ENCODE measurements around the gene SEC24A. TPM values are rescaled to one million over a fixed set of nuclear protein-coding genes. Genes with fewer than 3 reads are reported as not detected.

Gene SEC24A
- total and polyA plus RNA-seq, 4 experiments from 2014 or later, result 7.5 to 16.6 (median 12.3) TPM

DNA sequence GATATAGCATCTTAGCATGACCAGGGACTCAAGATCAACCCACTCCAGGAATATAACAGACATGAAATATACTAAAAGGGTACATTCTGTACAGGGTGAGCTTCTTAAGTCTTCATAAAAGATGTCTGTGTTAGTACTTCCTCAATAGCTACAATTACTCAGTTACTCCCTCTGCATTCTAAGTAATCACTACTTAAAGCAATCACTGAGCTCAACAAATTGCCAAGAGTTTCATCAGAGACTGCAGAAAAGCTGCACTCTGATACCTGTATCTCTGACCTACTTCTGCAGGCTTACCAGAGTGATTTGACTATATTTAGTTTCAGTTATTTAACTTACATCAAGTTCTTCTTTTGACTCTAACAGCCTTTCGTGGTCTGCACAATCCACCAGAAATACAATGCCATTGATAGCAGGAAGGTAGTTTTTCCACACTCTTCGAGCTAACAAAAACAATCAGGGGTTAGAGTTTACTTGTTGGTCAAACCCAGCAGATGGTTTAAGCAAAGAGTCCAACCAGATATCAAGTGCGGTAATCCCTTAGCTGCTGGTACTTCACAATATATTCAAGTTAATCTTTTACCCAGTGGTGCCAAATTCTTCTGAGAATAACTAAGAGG is 39.2 kb upstream of the SEC24A start:
- Histone ChIP-seq H3K36me3 (ENCODE audit: insufficient read depth, low read length) (peaks cover 51% of the 10 kb centered on the region), H3K4me3 (ENCODE audit: low read length in 2 of 2) (no peak overlapping the region), H3K4me1 (ENCODE audit: insufficient read depth, low read length) (peaks cover 10% of the 10 kb centered on the region), H3K9me3 (ENCODE audit: control insufficient read depth in 1 of 2, low read length in 2 of 2) (no peaks in the 10 kb centered on the region), H3K27me3 (ENCODE audit: insufficient read depth, low read length) (no peaks in the 10 kb centered on the region), H3K27ac (ENCODE audit: low read depth, low read length) (no peak overlapping the region)
- ChIA-PET CTCF (ENCODE audit: partially characterized antibody) (interaction anchor here (1.0 to 1.8 kb wide), 4 partner anchors 11 to 307 kb away, joined by 3 to 15 read pairs (median 3); no protein-coding TSS in a partner anchor), POLR2A (ENCODE audit: partially characterized antibody) (no interaction called here)
- H3K36me3 Mint-ChIP-seq, result peaks cover 72 to 84% of the 10 kb centered on the region in 2 donors
- no peaks in the 10 kb centered on the region for H3K27me3 Mint-ChIP-seq
- no peaks in the 10 kb centered on the region for H3K9me3 Mint-ChIP-seq
- H3K4me3 Mint-ChIP-seq, result peak overlapping the region in 1 of 8 donors; percentile 20
- no peak for DNase-seq
- H3K4me1 Mint-ChIP-seq, result peaks cover 12 to 18% (median 14%) of the 10 kb centered on the region in 4 donors
- peak overlapping the region; percentile 48 to 87 (median 61) for H3K27ac Mint-ChIP-seq
- intact Hi-C loops (cut with micrococcal nuclease), result no loop called here

GRCh38 chr5:134610725-134611124 is 37.9 kb upstream of the SEC24A start:
- peaks cover 67 to 75% of the 10 kb centered on the region in 2 donors for H3K36me3 Mint-ChIP-seq
- H3K27me3 ChIP-seq (ENCODE audit: insufficient read depth, low read length), result no peaks in the 10 kb centered on the region
- intact Hi-C loops (cut with micrococcal nuclease), result no loop called here
- DNase-seq, result no peak
- H3K27me3 Mint-ChIP-seq, result no peaks in the 10 kb centered on the region
- H3K4me1 Mint-ChIP-seq, result peaks cover 11 to 15% (median 13%) of the 10 kb centered on the region in 4 donors
- no peak overlapping the region for H3K27ac ChIP-seq (ENCODE audit: low read depth, low read length)
- no peaks in the 10 kb centered on the region for H3K9me3 Mint-ChIP-seq
- peaks cover 10% of the 10 kb centered on the region for H3K4me1 ChIP-seq (ENCODE audit: insufficient read depth, low read length)
- H3K4me3 Mint-ChIP-seq, result no peak overlapping the region
- H3K9me3 ChIP-seq (ENCODE audit: control insufficient read depth in 1 of 2, low read length in 2 of 2), result no peaks in the 10 kb centered on the region
- ChIA-PET CTCF (ENCODE audit: partially characterized antibody) (interaction anchor here (0.8 to 1.2 kb wide), 2 partner anchors 24 to 307 kb away, joined by 3 read pairs; no protein-coding TSS in a partner anchor), POLR2A (ENCODE audit: partially characterized antibody) (no interaction called here)
- peaks cover 51% of the 10 kb centered on the region for H3K36me3 ChIP-seq (ENCODE audit: insufficient read depth, low read length)
- peak overlapping the region in 1 of 7 donors; percentile 8 for H3K27ac Mint-ChIP-seq
- no peak overlapping the region for H3K4me3 ChIP-seq (ENCODE audit: low read length in 2 of 2)

DNA sequence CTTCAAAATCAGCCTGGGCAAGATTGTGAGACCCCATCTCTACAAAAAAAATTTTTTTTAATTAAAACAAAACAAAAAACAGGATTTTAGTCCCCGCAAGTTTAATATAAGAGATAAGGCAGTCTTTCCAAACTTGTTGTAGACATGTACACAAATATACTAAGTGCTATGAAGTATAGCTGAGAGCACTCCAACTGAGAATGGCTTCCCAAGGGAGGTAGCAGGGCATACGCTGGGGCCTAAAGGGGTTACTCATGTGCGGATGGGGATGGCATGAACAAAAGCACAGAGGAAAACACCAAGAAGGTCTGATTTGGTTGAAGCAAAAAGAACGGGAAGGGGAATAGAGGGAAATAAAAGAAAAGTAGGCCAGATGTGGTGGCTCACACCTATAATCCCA is 37.1 kb upstream of the SEC24A start:
- Histone ChIP-seq H3K27me3 (ENCODE audit: insufficient read depth, low read length) (no peaks in the 10 kb centered on the region), H3K4me1 (ENCODE audit: insufficient read depth, low read length) (peaks cover 10% of the 10 kb centered on the region), H3K36me3 (ENCODE audit: insufficient read depth, low read length) (peaks cover 45% of the 10 kb centered on the region), H3K27ac (ENCODE audit: low read depth, low read length) (no peak overlapping the region), H3K9me3 (ENCODE audit: control insufficient read depth in 1 of 2, low read length in 2 of 2) (no peaks in the 10 kb centered on the region), H3K4me3 (ENCODE audit: low read length in 2 of 2) (no peak overlapping the region)
- no peaks in the 10 kb centered on the region for H3K9me3 Mint-ChIP-seq
- ChIA-PET CTCF (ENCODE audit: partially characterized antibody) (no interaction called here), POLR2A (ENCODE audit: partially characterized antibody) (no interaction called here)
- DNase-seq, result no peak
- H3K36me3 Mint-ChIP-seq, result peaks cover 65 to 69% of the 10 kb centered on the region in 2 donors
- no peaks in the 10 kb centered on the region for H3K27me3 Mint-ChIP-seq
- peak overlapping the region in 1 of 7 donors; percentile 66 for H3K27ac Mint-ChIP-seq
- H3K4me3 Mint-ChIP-seq, result no peak overlapping the region
- H3K4me1 Mint-ChIP-seq, result peaks cover 11 to 15% (median 13%) of the 10 kb centered on the region in 4 donors
- intact Hi-C loops (cut with micrococcal nuclease), result no loop called here

DNA sequence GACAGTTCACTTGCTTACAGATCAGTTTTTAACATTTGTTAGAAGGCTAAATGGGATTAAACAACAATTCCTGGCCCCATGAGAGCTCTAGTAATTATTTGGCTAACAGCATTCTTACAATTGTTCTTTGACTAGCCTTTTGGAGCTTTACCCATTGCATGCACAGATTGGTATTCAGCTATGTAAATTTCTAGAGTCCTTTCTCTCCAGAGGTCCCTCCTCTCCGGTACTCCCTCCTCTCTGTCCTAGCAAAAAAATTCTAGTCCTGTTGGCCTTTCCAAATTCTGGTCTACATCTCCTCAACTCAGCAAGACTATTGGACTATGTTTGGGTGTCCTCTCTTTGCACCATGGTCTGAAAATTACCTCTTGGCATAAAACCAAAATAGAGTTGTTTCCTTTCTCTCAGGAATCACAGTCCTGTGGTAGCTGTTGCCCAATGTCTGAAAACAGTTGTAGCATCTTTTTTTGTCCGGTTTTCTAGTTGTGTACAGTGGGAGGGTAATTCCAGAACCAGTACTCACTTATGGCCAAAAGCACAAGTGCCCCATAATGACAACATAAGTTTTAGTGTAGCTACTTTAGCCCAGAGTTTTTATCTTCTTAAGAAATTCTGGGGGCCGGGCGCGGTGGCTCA is 34.0 kb upstream of the SEC24A start:
- H3K4me1 Mint-ChIP-seq, result peaks cover 0 to 4% (median 1%) of the 10 kb centered on the region in 4 donors
- H3K4me3 Mint-ChIP-seq, result no peak overlapping the region
- no peak for DNase-seq
- peaks cover 50 to 54% of the 10 kb centered on the region in 2 donors for H3K36me3 Mint-ChIP-seq
- no peaks in the 10 kb centered on the region for H3K27me3 ChIP-seq (ENCODE audit: insufficient read depth, low read length)
- H3K27me3 Mint-ChIP-seq, result no peaks in the 10 kb centered on the region
- ChIA-PET POLR2A (ENCODE audit: partially characterized antibody) (no interaction called here), CTCF (ENCODE audit: partially characterized antibody) (no interaction called here)
- H3K27ac Mint-ChIP-seq, result peak overlapping the region in 2 of 7 donors; percentile 34 to 39
- intact Hi-C loops (cut with micrococcal nuclease), result no loop called here
- no peak overlapping the region for H3K4me3 ChIP-seq (ENCODE audit: low read length in 2 of 2)
- peaks cover under 1% of the 10 kb centered on the region for H3K4me1 ChIP-seq (ENCODE audit: insufficient read depth, low read length)
- H3K9me3 ChIP-seq (ENCODE audit: control insufficient read depth in 1 of 2, low read length in 2 of 2), result no peaks in the 10 kb centered on the region
- no peak overlapping the region for H3K27ac ChIP-seq (ENCODE audit: low read depth, low read length)
- peaks cover 40% of the 10 kb centered on the region for H3K36me3 ChIP-seq (ENCODE audit: insufficient read depth, low read length)
- no peaks in the 10 kb centered on the region for H3K9me3 Mint-ChIP-seq

DNA sequence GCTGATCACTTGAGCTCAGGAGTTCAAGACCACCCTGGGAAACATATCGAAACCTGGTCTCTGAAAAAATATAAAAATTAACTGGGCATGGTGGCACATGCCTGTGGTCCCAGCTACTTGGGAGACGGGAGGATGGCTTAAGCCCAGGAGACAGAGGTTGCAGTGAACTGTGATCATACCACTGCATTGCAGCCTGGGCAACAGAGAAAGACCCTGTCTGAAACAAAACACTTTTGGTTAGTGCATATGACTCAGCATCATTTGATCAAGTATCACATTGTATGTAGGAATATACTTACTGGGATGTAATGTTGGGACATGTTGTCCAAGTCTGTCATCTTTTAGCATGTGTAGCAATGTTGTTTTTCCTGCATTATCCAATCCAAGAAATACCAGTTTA is 28.0 kb upstream of the SEC24A start:
- Mint-ChIP-seq H3K36me3 (peaks cover 32 to 54% of the 10 kb centered on the region in 2 donors), H3K9me3 (no peaks in the 10 kb centered on the region), H3K4me3 (no peak overlapping the region), H3K4me1 (peaks cover 9 to 22% (median 12%) of the 10 kb centered on the region in 4 donors), H3K27ac (no peak overlapping the region), H3K27me3 (no peaks in the 10 kb centered on the region)
- no peak for DNase-seq
- intact Hi-C loops (cut with micrococcal nuclease), result no loop called here
- Histone ChIP-seq H3K27ac (ENCODE audit: low read depth, low read length) (no peak overlapping the region), H3K4me3 (ENCODE audit: low read length in 2 of 2) (no peak overlapping the region), H3K27me3 (ENCODE audit: insufficient read depth, low read length) (no peaks in the 10 kb centered on the region), H3K9me3 (ENCODE audit: control insufficient read depth in 1 of 2, low read length in 2 of 2) (no peaks in the 10 kb centered on the region), H3K36me3 (ENCODE audit: insufficient read depth, low read length) (peaks cover 55% of the 10 kb centered on the region), H3K4me1 (ENCODE audit: insufficient read depth, low read length) (peaks cover 4% of the 10 kb centered on the region)
- POLR2A ChIA-PET (ENCODE audit: partially characterized antibody), result no interaction called here
- CTCF ChIA-PET (ENCODE audit: partially characterized antibody), result no interaction called here

GRCh38 chr5:134625559-134625958 is 23.0 kb upstream of the SEC24A start:
- CTCF ChIA-PET (ENCODE audit: partially characterized antibody), result no interaction called here
- Histone ChIP-seq H3K9me3 (ENCODE audit: control insufficient read depth in 1 of 2, low read length in 2 of 2) (no peaks in the 10 kb centered on the region), H3K36me3 (ENCODE audit: insufficient read depth, low read length) (peaks cover 29% of the 10 kb centered on the region), H3K4me1 (ENCODE audit: insufficient read depth, low read length) (peaks cover 12% of the 10 kb centered on the region), H3K27me3 (ENCODE audit: insufficient read depth, low read length) (no peaks in the 10 kb centered on the region), H3K4me3 (ENCODE audit: low read length in 2 of 2) (no peak overlapping the region), H3K27ac (ENCODE audit: low read depth, low read length) (no peak overlapping the region)
- H3K4me3 Mint-ChIP-seq, result peak overlapping the region in 1 of 8 donors; percentile 58
- H3K4me1 Mint-ChIP-seq, result peaks cover 17 to 31% (median 24%) of the 10 kb centered on the region in 4 donors
- POLR2A ChIA-PET (ENCODE audit: partially characterized antibody), result no interaction called here
- peak overlapping the region in 5 of 7 donors; percentile 27 to 82 (median 80) for H3K27ac Mint-ChIP-seq
- H3K9me3 Mint-ChIP-seq, result no peaks in the 10 kb centered on the region
- intact Hi-C loops (cut with micrococcal nuclease), result no loop called here
- no peak for DNase-seq
- peaks cover 19 to 35% of the 10 kb centered on the region in 2 donors for H3K36me3 Mint-ChIP-seq
- H3K27me3 Mint-ChIP-seq, result no peaks in the 10 kb centered on the region

DNA sequence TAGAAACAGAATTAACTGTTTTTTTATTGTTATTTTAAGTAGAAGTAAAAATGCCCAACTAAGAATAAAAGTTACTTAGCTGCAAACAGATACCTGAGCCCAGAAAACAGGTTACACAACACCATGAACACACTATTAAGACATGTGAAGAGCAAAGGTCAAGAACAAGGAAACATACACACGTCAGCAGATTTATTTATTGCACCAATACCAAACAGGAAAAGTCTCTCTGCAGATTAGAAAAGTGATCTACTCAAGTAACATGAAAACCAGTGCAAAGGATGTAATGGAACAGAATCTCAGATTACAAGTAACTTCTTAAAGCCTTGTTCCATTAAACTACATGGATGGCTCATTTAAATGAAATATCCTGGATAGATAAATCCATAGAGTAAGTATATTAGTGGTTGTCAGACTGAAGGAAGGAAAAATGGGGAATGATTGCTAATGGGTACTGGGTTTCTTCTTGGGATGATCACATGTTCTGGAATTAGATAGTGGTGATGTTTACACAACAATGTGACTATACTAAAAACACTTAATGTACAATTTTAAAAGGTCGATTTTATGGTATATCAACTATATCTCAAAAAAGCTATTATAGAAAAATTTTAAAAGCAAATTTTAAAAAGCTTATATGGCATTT is 22.1 kb upstream of the SEC24A start:
- intact Hi-C loops (cut with micrococcal nuclease), result no loop called here
- Mint-ChIP-seq H3K4me1 (peaks cover 21 to 37% (median 30%) of the 10 kb centered on the region in 4 donors), H3K27ac (peak overlapping the region in 5 of 7 donors; percentile 23 to 85 (median 37)), H3K36me3 (peaks cover 19 to 33% of the 10 kb centered on the region in 2 donors), H3K9me3 (no peaks in the 10 kb centered on the region), H3K4me3 (peak overlapping the region in 3 of 8 donors; percentile 1 to 45 (median 1)), H3K27me3 (no peaks in the 10 kb centered on the region)
- Histone ChIP-seq H3K27me3 (ENCODE audit: insufficient read depth, low read length) (no peaks in the 10 kb centered on the region), H3K27ac (ENCODE audit: low read depth, low read length) (no peak overlapping the region), H3K36me3 (ENCODE audit: insufficient read depth, low read length) (peaks cover 24% of the 10 kb centered on the region), H3K4me3 (ENCODE audit: low read length in 2 of 2) (no peak overlapping the region), H3K9me3 (ENCODE audit: control insufficient read depth in 1 of 2, low read length in 2 of 2) (no peaks in the 10 kb centered on the region), H3K4me1 (ENCODE audit: insufficient read depth, low read length) (peaks cover 20% of the 10 kb centered on the region)
- ChIA-PET CTCF (ENCODE audit: partially characterized antibody) (interaction anchor here (0.6 kb wide), 1 partner anchor 219 kb away, joined by 3 read pairs; no protein-coding TSS in a partner anchor), POLR2A (ENCODE audit: partially characterized antibody) (no interaction called here)
- DNase-seq, result no peak

Measured in CD4-positive, alpha-beta memory T cell (primary cell).